H1 (cell line): ENCODE data around the gene GSAP. TPM values are rescaled to one million over a fixed set of nuclear protein-coding genes. Genes with fewer than 3 reads are reported as not detected.

Experiments used
- CTCF ChIA-PET: fragments of 300-600 bp; sonication (Branson Sonifier 250); formaldehyde crosslinking; loops from one replicate; lab custom pipeline; 2021; ENCODE audit not compliant: partially characterized antibody; lab: Charles Lee
- POLR2A ChIA-PET: fragments of 300-600 bp; sonication (Branson Sonifier 250); formaldehyde crosslinking; loops from one replicate; lab custom pipeline; 2021; ENCODE audit warnings: inconsistent platforms; ENCODE audit not compliant: partially characterized antibody; lab: Charles Lee
- DNase-seq, 2 experiments: peaks; one replicate each; pipeline versions ENCODE4 v3.0.0 to v3.0.0-alpha.2; 2010 to 2022; ENCODE audit warnings: low spot score in 2 of 2, low read depth in 1 of 2, mixed read lengths in 1 of 2
- FAIRE-seq: peaks from 2 replicates; lab custom pipeline; 2011; peaks lifted over from hg19 to GRCh38; lab: Jason Lieb, UNC
- H2AFZ ChIP-seq: 2 replicates; pipeline ENCODE4 v1.8.1; 2012; ENCODE audit warnings: low read length, inconsistent platforms
- H2AK5ac ChIP-seq: 2 replicates; pipeline ENCODE4 v1.6.1; 2013; ENCODE audit warnings: low read depth, low read length
- H2BK120ac ChIP-seq: replicated peaks from 2 replicates; pipeline ENCODE3; 2013; ENCODE audit warnings: low read depth, low read length, inconsistent platforms
- H2BK12ac ChIP-seq: 2 replicates; pipeline ENCODE4 v1.6.1; 2013; ENCODE audit warnings: low read depth, low read length
- H2BK15ac ChIP-seq: 2 replicates; pipeline ENCODE4 v1.6.1; 2013; ENCODE audit warnings: low read length
- H2BK20ac ChIP-seq: 2 replicates; pipeline ENCODE4 v1.6.1; 2013; ENCODE audit warnings: low read length
- H2BK5ac ChIP-seq: 2 replicates; pipeline ENCODE4 v1.6.1; 2013; ENCODE audit warnings: low read depth, low read length
- H3K14ac ChIP-seq: 2 replicates; pipeline ENCODE4 v1.6.1; 2013; ENCODE audit warnings: inconsistent platforms; ENCODE audit not compliant: insufficient read length
- H3K18ac ChIP-seq: 2 replicates; pipeline ENCODE4 v1.6.1; 2013; ENCODE audit warnings: low read length; ENCODE audit errors: extremely low read depth
- H3K23ac ChIP-seq: 2 replicates; pipeline ENCODE4 v1.6.1; 2013; ENCODE audit warnings: inconsistent platforms; ENCODE audit not compliant: insufficient read length
- H3K23me2 ChIP-seq: 2 replicates; pipeline ENCODE4 v1.6.1; 2013; ENCODE audit warnings: low read depth, low read length
- H3K27ac ChIP-seq: 2 replicates; pipeline ENCODE4 v1.6.1; 2011; ENCODE audit warnings: low read depth, low read length, inconsistent platforms
- H3K27me3 ChIP-seq, 4 experiments: replicated peaks in 1 of 4; 1 replicate in 1 of 4; 2 replicates in 3 of 4; pipeline versions ENCODE4 v1.6.1 to v1.8.1; 2011 to 2013; ENCODE audit warnings: low read length in 3 of 4, mild to moderate bottlenecking in 3 of 4, inconsistent platforms in 2 of 4, mixed read lengths in 2 of 4, moderate library complexity in 1 of 4; ENCODE audit not compliant: control insufficient read depth in 3 of 4, insufficient read depth in 3 of 4; ENCODE audit errors: extremely low read depth in 1 of 4
- H3K36me3 ChIP-seq, 4 experiments: 2 replicates each; pipeline versions ENCODE4 v1.6.1 to v1.8.1; 2011 to 2013; ENCODE audit warnings: mild to moderate bottlenecking in 4 of 4, low read length in 3 of 4, moderate library complexity in 2 of 4, control low read depth in 1 of 4, inconsistent platforms in 1 of 4; ENCODE audit not compliant: insufficient read depth in 4 of 4, control insufficient read depth in 2 of 4
- H3K4ac ChIP-seq: replicated peaks from 2 replicates; pipeline ENCODE3; 2013; ENCODE audit warnings: low read length, low read depth, mixed read lengths, inconsistent platforms; ENCODE audit not compliant: insufficient read length
- H3K4me1 ChIP-seq, 4 experiments: replicated peaks in 1 of 4; 1 replicate in 1 of 4; 2 replicates in 3 of 4; pipeline versions ENCODE4 v1.6.1 to v1.8.1; 2011 to 2013; ENCODE audit warnings: low read length in 3 of 4, inconsistent platforms in 2 of 4, mixed read lengths in 1 of 4; ENCODE audit not compliant: insufficient read depth in 4 of 4, control insufficient read depth in 3 of 4
- H3K4me2 ChIP-seq, 2 experiments: 2 replicates each; pipeline versions ENCODE4 v1.6.1 to v1.8.1; 2011 to 2013; ENCODE audit warnings: low read depth in 2 of 2, low read length in 2 of 2, control low read depth in 1 of 2, inconsistent platforms in 1 of 2, mild to moderate bottlenecking in 1 of 2; ENCODE audit not compliant: insufficient read depth in 1 of 2
- H3K4me3 ChIP-seq, 4 experiments: fragments of 200-600, 300-600 bp in 1 of 4; sonication (generic), shearing (Covaris generic), sonication (Bioruptor Twin) in 1 of 4; 2 replicates each; pipeline versions ENCODE4 v1.5.1 to v1.8.1; 2011 to 2016; ENCODE audit warnings: low read length in 4 of 4, low read depth in 3 of 4, control low read depth in 2 of 4, inconsistent platforms in 2 of 4, mild to moderate bottlenecking in 2 of 4, mixed read lengths in 1 of 4, moderate library complexity in 1 of 4; ENCODE audit not compliant: insufficient read depth in 2 of 4; ENCODE audit errors: extremely low read depth in 1 of 4
- H3K56ac ChIP-seq: replicated peaks from 2 replicates; pipeline ENCODE3; 2013; ENCODE audit warnings: low read depth, mild to moderate bottlenecking, mixed read lengths, low read length, inconsistent platforms; ENCODE audit not compliant: insufficient read length
- H3K79me1 ChIP-seq: 2 replicates; pipeline ENCODE4 v1.6.1; 2013; ENCODE audit warnings: low read depth, low read length, control low read depth
- H3K79me2 ChIP-seq, 2 experiments: 2 replicates each; pipeline versions ENCODE4 v1.6.1 to v1.8.1; 2012 to 2013; ENCODE audit warnings: low read length in 2 of 2, mild to moderate bottlenecking in 2 of 2, inconsistent platforms in 1 of 2; ENCODE audit not compliant: insufficient read depth in 2 of 2, control insufficient read depth in 1 of 2
- H3K9ac ChIP-seq, 4 experiments: replicated peaks in 1 of 4; 1 replicate in 1 of 4; 2 replicates in 3 of 4; pipeline versions ENCODE4 v1.6.1 to v1.8.1; 2011 to 2013; ENCODE audit warnings: low read depth in 3 of 4, low read length in 3 of 4, control low read depth in 2 of 4, mild to moderate bottlenecking in 2 of 4, moderate library complexity in 2 of 4, inconsistent platforms in 1 of 4; ENCODE audit errors: extremely low read depth in 1 of 4
- H3K9me3 ChIP-seq, 2 experiments: 2 replicates each; pipeline versions ENCODE4 v1.6.1 to v1.8.1; 2012 to 2013; ENCODE audit warnings: mild to moderate bottlenecking in 2 of 2, moderate library complexity in 2 of 2, control low read depth in 1 of 2, inconsistent platforms in 1 of 2, low read depth in 1 of 2, low read length in 1 of 2, mixed read lengths in 1 of 2; ENCODE audit not compliant: insufficient read depth in 2 of 2
- H4K20me1 ChIP-seq, 2 experiments: replicated peaks in 1 of 2; 2 replicates each; pipeline versions ENCODE3 to v1.8.1; 2011 to 2013; ENCODE audit warnings: inconsistent platforms in 2 of 2, low read length in 2 of 2, mild to moderate bottlenecking in 1 of 2; ENCODE audit not compliant: insufficient read depth in 2 of 2, control insufficient read depth in 1 of 2
- H4K5ac ChIP-seq: 2 replicates; pipeline ENCODE4 v1.6.1; 2013; ENCODE audit warnings: low read length, low read depth, mixed read lengths, inconsistent platforms; ENCODE audit not compliant: insufficient read length
- H4K8ac ChIP-seq: 2 replicates; pipeline ENCODE4 v1.8.0; 2013; ENCODE audit warnings: mild to moderate bottlenecking, moderate library complexity, low read length, inconsistent platforms; ENCODE audit not compliant: insufficient read depth; ENCODE audit errors: extremely low read depth
- H4K91ac ChIP-seq: replicated peaks from 2 replicates; pipeline ENCODE3; 2013; ENCODE audit warnings: low read length, mixed read lengths, inconsistent platforms; ENCODE audit not compliant: insufficient read length
- ATF2 ChIP-seq: IDR thresholded peaks from 2 replicates; pipeline ENCODE4 v1.6.1; 2012; ENCODE audit warnings: low read length, inconsistent platforms
- CREB1 ChIP-seq: IDR thresholded peaks from 2 replicates; pipeline ENCODE4 v1.6.1; 2012; ENCODE audit warnings: inconsistent platforms
- GTF2F1 ChIP-seq: IDR thresholded peaks from 2 replicates; pipeline ENCODE4 v1.6.1; 2012; ENCODE audit warnings: low read depth, low read length, improper control_type of control experiment, borderline replicate concordance
- HDAC2 ChIP-seq, 2 experiments: fragments of 300-600 bp in 1 of 2; sonication (generic) in 1 of 2; IDR thresholded peaks; 2 replicates each; pipeline ENCODE4 v1.6.1; 2011 to 2012; ENCODE audit warnings: low read depth in 2 of 2, low read length in 2 of 2, mild to moderate bottlenecking in 2 of 2, moderate library complexity in 2 of 2, borderline replicate concordance in 1 of 2, inconsistent platforms in 1 of 2
- KDM5A ChIP-seq: fragments of 200-600 bp; IDR thresholded peaks from 2 replicates; pipeline ENCODE4 v1.7.1; 2012; ENCODE audit warnings: mild to moderate bottlenecking, low read length, inconsistent platforms, mixed read lengths
- TCF12 ChIP-seq: IDR thresholded peaks from 2 replicates; pipeline ENCODE4 v1.6.1; 2011; ENCODE audit warnings: low read depth, mild to moderate bottlenecking, low read length
- ZNF274 ChIP-seq: IDR thresholded peaks from 2 replicates; pipeline ENCODE4 v1.7.0; 2012; ENCODE audit warnings: low read length, borderline replicate concordance; ENCODE audit errors: extremely low read depth
- WGBS, 2 experiments: shearing (Covaris generic) in 1 of 2; methylation state at CpG; one replicate each; pipeline versions ENCODE4 v1.1.6 to v1.1.7; 2013 to 2015; ENCODE audit warnings: low lambda C conversion rate in 2 of 2, mixed read lengths in 2 of 2, inconsistent platforms in 1 of 2, low coverage in 1 of 2, missing lambda C conversion rate in 1 of 2; ENCODE audit not compliant: insufficient replicate concordance in 2 of 2, insufficient coverage in 1 of 2, insufficient read length in 1 of 2; ENCODE audit errors: extremely low coverage in 1 of 2, missing lambda C conversion rate in 1 of 2; 5-methylcytosine and 5-hydroxymethylcytosine counted together
- polyA plus RNA-seq, 7 experiments: library from polyadenylated mRNA; depleted of rRNA in 3 of 7; stranded (reverse) in 5 of 7; unstranded in 2 of 7; fragments of >200 nt in 5 of 7; fragments of 200-250 nt in 2 of 7; gene quantifications; 1 replicate in 5 of 7; 2 replicates in 1 of 7; 4 replicates in 1 of 7; pipeline versions ENCODE4 v1.2.1 to v1.2.3, GENCODE V29; 2011 to 2013; ENCODE audit warnings: missing spikeins in 2 of 7, mixed read lengths in 2 of 7
- total RNA-seq: library from RNA; stranded (reverse); fragmentation: NEBNext Ultra II Directional; extraction: Animal tissue kit (Norgen Biotek cat#: 25700); gene quantifications from 2 replicates; pipeline ENCODE4 v1.2.1, GENCODE V29; 2021
- TF ChIP-seq, protein P1 (sequence below): IDR thresholded peaks from 2 replicates; pipeline ENCODE4 v1.6.1; 2012; ENCODE audit warnings: inconsistent platforms

The GSAP gene
- total and polyA plus RNA-seq, 2 of the 8 experiments (the other 6 are each of a cell fraction or from before 2014, with no cell fraction given) = 0.93 to 2.1 TPM

GRCh38 chr7:77444123-77444522, 28.0 kb upstream of the GSAP start:
- no peak overlapping the region for H4K91ac ChIP-seq
- H3K14ac ChIP-seq = no peak overlapping the region
- H3K79me2 ChIP-seq = no peaks in the 10 kb centered on the region
- no peak overlapping the region for H2BK5ac ChIP-seq
- peaks cover 0 to 7% (median 1%) of the 10 kb centered on the region in 4 experiments; a peak in 4 of 7 replicates for H3K4me1 ChIP-seq
- H3K79me1 ChIP-seq = no peaks in the 10 kb centered on the region
- no peak overlapping the region for H2AK5ac ChIP-seq
- H3K27ac ChIP-seq = no peak overlapping the region
- DNase-seq (no peak), FAIRE-seq (no peak)
- no peak overlapping the region for H3K56ac ChIP-seq
- POLR2A ChIA-PET = interaction anchor here (1.1 kb wide), 1 partner anchor 27 kb away, joined by 3 read pairs; no protein-coding TSS in a partner anchor
- no peaks in the 10 kb centered on the region for H3K36me3 ChIP-seq
- H3K9ac ChIP-seq = no peak overlapping the region
- no peak overlapping the region for H2BK120ac ChIP-seq
- no peaks in the 10 kb centered on the region for H3K9me3 ChIP-seq
- H2BK12ac ChIP-seq = no peak overlapping the region
- CTCF ChIA-PET = interaction anchor here (0.6 kb wide), 1 partner anchor 214 kb away, joined by 3 read pairs; no protein-coding TSS in a partner anchor
- 63% methylated on average over 1 of the region's 1 CpG; no CpG with 5 or more reads in 1 of the 2 experiments for WGBS, 2 experiments
- H2BK15ac ChIP-seq = no peak overlapping the region
- no peak overlapping the region for H2BK20ac ChIP-seq
- no peaks in the 10 kb centered on the region for H4K20me1 ChIP-seq
- H3K23ac ChIP-seq = no peak overlapping the region
- no peaks in the 10 kb centered on the region for H3K23me2 ChIP-seq
- H4K8ac ChIP-seq = no peak overlapping the region
- H3K4me3 ChIP-seq = no peak overlapping the region
- H3K4ac ChIP-seq = no peak overlapping the region
- H2AFZ ChIP-seq = no peak overlapping the region
- TF ChIP-seq HDAC2 (IDR thresholded peaks at IDR 0.05; ENCODE audit: borderline replicate concordance in 1 of 2, low read depth in 2 of 2, low read length in 2 of 2) (no peak), ATF2 (no peak), KDM5A (no peak), TCF12 (no peak), GTF2F1 (no peak), ZNF274 (no peak), CREB1 (no peak)
- TF ChIP-seq, protein P1, sequence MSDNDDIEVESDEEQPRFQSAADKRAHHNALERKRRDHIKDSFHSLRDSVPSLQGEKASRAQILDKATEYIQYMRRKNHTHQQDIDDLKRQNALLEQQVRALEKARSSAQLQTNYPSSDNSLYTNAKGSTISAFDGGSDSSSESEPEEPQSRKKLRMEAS = no peak
- H4K5ac ChIP-seq = no peak overlapping the region
- no peaks in the 10 kb centered on the region for H3K27me3 ChIP-seq
- H3K4me2 ChIP-seq = no peak overlapping the region
- no peak overlapping the region for H3K18ac ChIP-seq
